Esophagus (tissue), 2 donors: ENCODE measurements around the gene LMNTD2. TPM values are rescaled to one million over a fixed set of nuclear protein-coding genes. Genes with fewer than 3 reads are reported as not detected.

ENCODE experiments used
- H3K27ac ChIP-seq, 2 donors: one replicate each; pipeline ENCODE4 v1.5.1; 2013; ENCODE audit warnings: low read depth in 2 of 2, mild to moderate bottlenecking in 2 of 2, inconsistent platforms in 1 of 2, low read length in 1 of 2, moderate library complexity in 1 of 2
- H3K27me3 ChIP-seq, 2 donors: one replicate each; pipeline ENCODE4 v1.6.1; 2013; ENCODE audit warnings: low read length in 2 of 2, control low read depth in 1 of 2, mild to moderate bottlenecking in 1 of 2; ENCODE audit not compliant: insufficient read depth in 2 of 2, control insufficient read depth in 1 of 2
- H3K36me3 ChIP-seq, 2 donors: one replicate each; pipeline ENCODE4 v1.6.1; 2013; ENCODE audit warnings: low read length in 1 of 2; ENCODE audit not compliant: control insufficient read depth in 2 of 2, insufficient read depth in 2 of 2
- H3K4me1 ChIP-seq, 2 donors: one replicate each; pipeline ENCODE4 v1.6.1; 2013; ENCODE audit warnings: low read length in 1 of 2; ENCODE audit not compliant: control insufficient read depth in 2 of 2, insufficient read depth in 2 of 2
- H3K4me3 ChIP-seq, 2 donors: one replicate each; pipeline ENCODE4 v1.5.1; 2013; ENCODE audit warnings: low read length in 2 of 2, mild to moderate bottlenecking in 2 of 2, low read depth in 1 of 2, moderate library complexity in 1 of 2
- H3K9me3 ChIP-seq, 2 donors: one replicate each; pipeline ENCODE4 v1.6.1; 2013; ENCODE audit warnings: mild to moderate bottlenecking in 2 of 2, low read depth in 1 of 2, low read length in 1 of 2, moderate library complexity in 1 of 2; ENCODE audit not compliant: control insufficient read depth in 2 of 2, insufficient read depth in 1 of 2
- WGBS, 2 donors: extraction: QIAGEN DNeasy Blood & Tissue Kit; methylation state at CpG; one replicate each; pipeline ENCODE4 v1.1.7; 2013; 5-methylcytosine and 5-hydroxymethylcytosine counted together
- polyA plus RNA-seq, 2 donors: library from polyadenylated mRNA; stranded (reverse); fragments of 200-250 nt; gene quantifications; one replicate each; pipeline ENCODE4 v1.2.3, GENCODE V29; 2013
- donor health status: healthy with polysubstance abuse.
- donor health status: Bipolar disorder and iron deficiency.

Gene LMNTD2
- polyA plus RNA-seq, 2 donors, result 2.9 to 6.9 TPM

DNA sequence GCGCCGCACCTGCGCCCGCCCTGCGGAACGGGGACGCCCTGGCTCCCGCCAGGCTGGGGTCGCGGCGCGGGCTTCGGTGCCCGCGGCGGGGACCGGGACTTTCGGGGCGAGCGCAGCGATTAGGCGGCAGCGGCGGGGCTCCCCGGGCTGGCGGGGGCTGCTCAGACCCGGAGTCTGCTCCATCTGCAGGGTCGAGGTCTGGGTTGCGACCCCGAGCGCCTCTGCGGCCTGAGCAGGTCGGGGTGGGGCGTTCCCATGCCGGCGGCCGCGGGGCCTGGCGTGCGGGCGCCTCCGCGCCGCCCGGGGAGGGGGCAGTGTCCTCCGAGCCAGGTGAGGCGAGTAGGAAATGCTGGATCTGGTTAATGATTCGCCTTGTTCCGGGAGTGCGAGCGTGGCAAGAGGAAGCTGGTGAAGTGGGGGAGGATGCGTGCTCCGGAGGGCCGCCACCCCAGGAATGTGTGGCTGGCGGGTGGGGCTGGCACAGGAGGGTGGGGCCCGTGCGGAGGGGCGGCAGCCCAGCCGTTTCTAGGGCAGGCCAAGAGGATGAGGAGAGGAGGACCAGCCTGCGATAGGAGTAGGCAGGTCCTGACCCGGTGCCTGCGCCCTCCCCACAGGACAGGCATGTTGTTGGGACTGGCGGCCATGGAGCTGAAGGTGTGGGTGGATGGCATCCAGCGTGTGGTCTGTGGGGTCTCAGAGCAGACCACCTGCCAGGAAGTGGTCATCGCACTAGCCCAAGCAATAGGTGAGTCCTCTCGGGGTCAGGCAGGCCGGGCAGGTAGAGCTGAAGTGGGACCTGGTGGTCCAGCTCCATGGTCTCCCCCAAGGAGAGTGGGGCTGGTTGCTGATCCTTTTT lies 838 bp upstream of the LMNTD2 start:
- Histone ChIP-seq H3K4me3 (peak overlapping the region; percentile 78 to 80), H3K36me3 (peaks cover 0 to 20% of the 10 kb centered on the region in 2 donors), H3K4me1 (peaks cover 3 to 27% of the 10 kb centered on the region in 2 donors), H3K27me3 (no peaks in the 10 kb centered on the region), H3K9me3 (no peaks in the 10 kb centered on the region), H3K27ac (peak overlapping the region; percentile 81 to 92)
- WGBS, 2 donors, result 6 to 7% methylated on average over 65 to 67 of the region's 67 CpGs

DNA sequence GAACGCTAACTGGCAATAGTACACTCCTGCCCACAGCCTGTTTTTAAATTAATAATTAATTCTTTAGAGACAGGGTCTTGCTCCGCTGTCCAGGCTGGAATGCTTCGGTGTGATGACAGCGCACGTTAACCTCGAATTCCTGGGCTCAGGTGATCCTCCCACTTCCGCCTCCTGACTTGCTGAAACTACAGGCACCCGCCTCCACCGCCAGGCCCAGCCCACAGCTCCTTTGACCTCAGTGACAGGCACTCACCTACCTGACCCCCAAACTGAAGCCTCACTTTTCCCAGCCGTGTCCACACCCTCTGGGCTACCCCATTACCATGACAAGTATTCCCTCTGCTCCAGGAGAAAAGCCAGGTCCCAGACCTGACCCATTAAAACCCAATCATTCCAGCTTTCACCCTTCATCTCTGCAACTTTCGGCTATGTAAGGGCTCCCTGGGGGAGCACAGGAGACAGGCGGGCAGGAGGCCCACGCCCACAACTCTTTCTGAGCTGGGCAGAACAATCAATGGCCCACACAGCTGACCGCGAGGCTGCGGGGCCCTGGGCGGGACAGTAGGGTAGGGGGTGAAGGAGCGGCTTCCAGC lies 730 bp downstream of the LMNTD2 start:
- 64 to 67% methylated on average over 18 of the region's 18 CpGs for WGBS, 2 donors
- H3K27me3 ChIP-seq, result no peaks in the 10 kb centered on the region
- peak overlapping the region; percentile 62 to 80 for H3K4me3 ChIP-seq
- peaks cover 6 to 21% of the 10 kb centered on the region in 2 donors for H3K4me1 ChIP-seq
- H3K36me3 ChIP-seq, result peaks cover 0 to 15% of the 10 kb centered on the region in 2 donors
- peak overlapping the region; percentile 82 to 84 for H3K27ac ChIP-seq
- H3K9me3 ChIP-seq, result no peaks in the 10 kb centered on the region

GRCh38 chr11:559020-559620 lies 1.4 kb downstream of the LMNTD2 start:
- Histone ChIP-seq H3K27me3 (no peaks in the 10 kb centered on the region), H3K4me3 (no peak overlapping the region), H3K4me1 (peaks cover 6 to 25% of the 10 kb centered on the region in 2 donors), H3K9me3 (no peaks in the 10 kb centered on the region), H3K36me3 (peaks cover 0 to 15% of the 10 kb centered on the region in 2 donors), H3K27ac (no peak overlapping the region)
- WGBS, 2 donors, result 81% methylated on average over 15 of the region's 15 CpGs

DNA sequence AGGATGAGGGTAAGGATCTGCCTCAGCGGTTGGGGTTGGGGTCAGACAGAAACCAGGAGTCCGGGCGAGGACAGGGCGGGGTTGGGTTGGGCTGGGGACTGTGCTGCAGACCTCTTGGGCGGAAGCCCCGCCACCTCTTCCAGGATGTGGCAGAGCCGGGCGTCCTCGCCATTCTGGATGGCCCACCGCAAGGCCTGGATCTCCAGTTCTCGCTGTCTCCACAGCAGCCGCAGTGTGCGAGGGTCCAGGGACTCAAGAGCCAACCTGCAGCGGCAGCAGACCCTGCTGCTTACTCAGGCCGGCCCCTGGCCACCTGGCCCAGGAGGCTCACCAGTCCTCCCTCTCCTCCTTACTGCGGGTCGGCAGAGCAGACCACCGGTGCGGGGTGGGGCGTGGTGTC lies 2.0 kb downstream of the LMNTD2 start:
- no peak overlapping the region for H3K4me3 ChIP-seq
- peaks cover 6 to 21% of the 10 kb centered on the region in 2 donors for H3K4me1 ChIP-seq
- peaks cover 0 to 12% of the 10 kb centered on the region in 2 donors for H3K36me3 ChIP-seq
- H3K27me3 ChIP-seq, result no peaks in the 10 kb centered on the region
- no peaks in the 10 kb centered on the region for H3K9me3 ChIP-seq
- H3K27ac ChIP-seq, result no peak overlapping the region
- WGBS, 2 donors, result 89 to 90% methylated on average over 17 to 20 of the region's 20 CpGs

GRCh38 chr11:557328-558132 lies 3.0 kb downstream of the LMNTD2 start:
- Histone ChIP-seq H3K27ac (no peak overlapping the region), H3K36me3 (peaks cover 0 to 6% of the 10 kb centered on the region in 2 donors), H3K4me3 (no peak overlapping the region), H3K27me3 (no peaks in the 10 kb centered on the region), H3K4me1 (peaks cover 6 to 18% of the 10 kb centered on the region in 2 donors), H3K9me3 (no peaks in the 10 kb centered on the region)
- WGBS, 2 donors, result 84 to 87% methylated on average over 23 to 24 of the region's 24 CpGs

GRCh38 chr11:556662-557256 lies 3.8 kb downstream of the LMNTD2 start:
- Histone ChIP-seq H3K9me3 (no peaks in the 10 kb centered on the region), H3K36me3 (no peaks in the 10 kb centered on the region), H3K4me1 (peaks cover 6 to 11% of the 10 kb centered on the region in 2 donors), H3K27ac (no peak overlapping the region), H3K4me3 (no peak overlapping the region), H3K27me3 (no peaks in the 10 kb centered on the region)
- 82 to 83% methylated on average over 19 to 22 of the region's 22 CpGs for WGBS, 2 donors

DNA sequence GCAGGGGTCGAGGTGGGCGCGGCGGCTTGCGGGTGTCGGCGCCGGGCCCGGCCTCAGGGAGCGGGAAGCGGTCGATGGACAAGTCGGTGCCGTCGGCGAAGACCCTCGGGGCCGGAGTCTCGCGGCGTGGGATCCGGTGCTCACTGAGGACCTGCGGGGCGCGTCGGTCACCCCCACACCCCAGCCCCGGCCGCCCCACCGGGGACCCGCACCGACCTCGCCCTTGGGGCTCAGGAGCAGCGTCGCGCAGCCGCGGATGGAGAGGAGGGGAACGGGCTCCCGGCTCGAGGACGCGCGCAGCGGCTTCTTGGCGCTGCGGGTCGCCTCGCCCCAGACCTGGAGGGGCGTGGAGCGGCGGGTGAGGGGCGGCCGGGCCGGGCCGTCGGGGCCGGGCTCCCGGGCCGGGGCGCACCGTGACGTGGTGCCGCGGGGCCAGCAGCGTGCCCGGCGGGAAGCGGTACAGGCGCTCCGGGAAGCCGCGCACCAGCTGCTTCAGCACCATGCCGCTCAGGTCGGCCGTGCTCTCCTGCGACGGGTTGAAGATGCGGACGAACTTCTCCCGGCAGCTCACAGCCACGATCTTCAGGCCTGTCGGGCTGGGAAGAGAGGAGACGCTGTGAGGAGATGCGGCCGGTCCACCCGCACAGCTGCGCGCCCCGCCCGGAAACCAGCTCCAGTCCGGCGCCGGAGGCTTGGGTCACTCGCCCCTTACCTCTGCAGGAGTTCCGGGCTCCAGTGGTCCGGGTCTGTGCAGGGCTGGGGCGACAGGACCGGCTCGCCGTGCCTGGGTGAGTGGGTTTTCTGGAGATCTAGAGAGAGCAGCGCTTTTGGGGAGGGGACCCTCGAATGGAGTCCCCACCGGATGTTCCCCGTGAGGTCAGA lies 4.5 kb downstream of the LMNTD2 start:
- WGBS, 2 donors, result 8 to 10% methylated on average over 95 to 104 of the region's 104 CpGs
- H3K4me3 ChIP-seq, result peak overlapping the region; percentile 39 to 40
- H3K4me1 ChIP-seq, result peaks cover 3 to 11% of the 10 kb centered on the region in 2 donors
- no peaks in the 10 kb centered on the region for H3K9me3 ChIP-seq
- peak overlapping the region in 1 of 2 donors; percentile 14 for H3K27ac ChIP-seq
- H3K36me3 ChIP-seq, result no peaks in the 10 kb centered on the region
- no peaks in the 10 kb centered on the region for H3K27me3 ChIP-seq

GRCh38 chr11:555227-555779 lies 5.2 kb downstream of the LMNTD2 start:
- H3K27ac ChIP-seq, result no peak overlapping the region
- WGBS, 2 donors, result 1 to 2% methylated on average over 35 to 56 of the region's 57 CpGs
- H3K27me3 ChIP-seq, result no peaks in the 10 kb centered on the region
- peaks cover 0 to 2% of the 10 kb centered on the region in 2 donors for H3K36me3 ChIP-seq
- no peaks in the 10 kb centered on the region for H3K9me3 ChIP-seq
- peaks cover 3 to 10% of the 10 kb centered on the region in 2 donors for H3K4me1 ChIP-seq
- peak overlapping the region; percentile 39 to 40 for H3K4me3 ChIP-seq
